Measurements from ENCODE around the gene INPP5A. TPM values are rescaled to one million over a fixed set of nuclear protein-coding genes. Genes with fewer than 3 reads are reported as not detected.

The INPP5A gene
- total and polyA plus RNA-seq, 2 of the 13 experiments (the other 11 are each of a cell fraction or from before 2014, with no cell fraction given), result 17.5 to 37.9 TPM

- TF ChIP-seq MNT (IDR thresholded peaks at IDR 0.05) (0 out of 2 replicates have a peak, but pooled peaks have one; percentile 6), CCDC6 (CRISPR knock-in tag; IDR thresholded peaks at IDR 0.05) (no peak)
These were observed 272.7 kb downstream of the INPP5A start for GRCh38 chr10:132810141-132810806.

GRCh38 chr10:132810807-132811700 lies 273.5 kb downstream of the INPP5A start:
- WGBS (ENCODE audit: low lambda C conversion rate), result 7% methylated on average over 11 of the region's 33 CpGs
- intact Hi-C loops (cut with micrococcal nuclease; ENCODE audit: unreplicated experiment) (no loop called here), in situ Hi-C loops (cut with HindIII; ENCODE audit: extremely low pct_ligation_motif_present, low pct_unique_long_range_greater_than_20kb) (no loop called here)
- no peak overlapping the region for H3K27ac ChIP-seq (ENCODE audit: extremely low read length, insufficient read depth, low read length)
- ATAC-seq (no peak), FAIRE-seq (no peak), DNase-seq (ENCODE audit: low spot score) (no peak)
- H3K4me3 ChIP-seq (replicated peaks in 1 of 3; ENCODE audit: insufficient read depth in 1 of 3, low read depth in 2 of 3, low read length in 3 of 3), result no peak overlapping the region
- no peaks in the 10 kb centered on the region for H4K20me1 ChIP-seq (ENCODE audit: insufficient read depth, low read length)
- no peaks in the 10 kb centered on the region for H3K4me1 ChIP-seq (ENCODE audit: insufficient read depth, low read length)
- no TSS peak for BruUV-seq (replicated peaks)
- TF ChIP-seq ZNF749 (CRISPR knock-in tag; IDR thresholded peaks at IDR 0.05; ENCODE audit: borderline replicate concordance), result no peak
- TF ChIP-seq ZNF709 (CRISPR knock-in tag; IDR thresholded peaks at IDR 0.05), result no peak
- TF ChIP-seq AGO1 (IDR thresholded peaks at IDR 0.05; ENCODE audit: low read depth, low read length, poor library complexity, severe bottlenecking), result no peak
- TF ChIP-seq RAD51 (IDR thresholded peaks at IDR 0.05; ENCODE audit: borderline replicate concordance), result no peak
- TF ChIP-seq, protein P1, sequence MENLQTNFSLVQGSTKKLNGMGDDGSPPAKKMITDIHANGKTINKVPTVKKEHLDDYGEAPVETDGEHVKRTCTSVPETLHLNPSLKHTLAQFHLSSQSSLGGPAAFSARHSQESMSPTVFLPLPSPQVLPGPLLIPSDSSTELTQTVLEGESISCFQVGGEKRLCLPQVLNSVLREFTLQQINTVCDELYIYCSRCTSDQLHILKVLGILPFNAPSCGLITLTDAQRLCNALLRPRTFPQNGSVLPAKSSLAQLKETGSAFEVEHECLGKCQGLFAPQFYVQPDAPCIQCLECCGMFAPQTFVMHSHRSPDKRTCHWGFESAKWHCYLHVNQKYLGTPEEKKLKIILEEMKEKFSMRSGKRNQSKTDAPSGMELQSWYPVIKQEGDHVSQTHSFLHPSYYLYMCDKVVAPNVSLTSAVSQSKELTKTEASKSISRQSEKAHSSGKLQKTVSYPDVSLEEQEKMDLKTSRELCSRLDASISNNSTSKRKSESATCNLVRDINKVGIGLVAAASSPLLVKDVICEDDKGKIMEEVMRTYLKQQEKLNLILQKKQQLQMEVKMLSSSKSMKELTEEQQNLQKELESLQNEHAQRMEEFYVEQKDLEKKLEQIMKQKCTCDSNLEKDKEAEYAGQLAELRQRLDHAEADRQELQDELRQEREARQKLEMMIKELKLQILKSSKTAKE (CRISPR knock-in tag; IDR thresholded peaks at IDR 0.05; ENCODE audit: borderline replicate concordance), result no peak
- no peak for TF ChIP-seq ZNF17 (CRISPR knock-in tag; IDR thresholded peaks at IDR 0.05)
- no peak for TF ChIP-seq WIZ (CRISPR knock-in tag; IDR thresholded peaks at IDR 0.05)
- no peak for TF ChIP-seq PLSCR1 (CRISPR knock-in tag; IDR thresholded peaks at IDR 0.05; ENCODE audit: borderline replicate concordance)
- no peak for TF ChIP-seq PCBP1 (IDR thresholded peaks at IDR 0.05; ENCODE audit: borderline replicate concordance, low read depth, low read length)
- H3K79me2 ChIP-seq (ENCODE audit: insufficient read depth, low read length), result no peaks in the 10 kb centered on the region
- no peaks in the 10 kb centered on the region for H3K9me3 ChIP-seq (ENCODE audit: low read length)
- no peak overlapping the region for H3K9ac ChIP-seq (ENCODE audit: insufficient read depth, low read depth, low read length)
- no peak overlapping the region for H3K4me2 ChIP-seq (ENCODE audit: low read depth, low read length)
- ChIA-PET POLR2A (no interaction called here), CTCF (ENCODE audit: low intra/inter-chr PET ratio, low total read pairs) (no interaction called here)
- no peak overlapping the region for H2AFZ ChIP-seq (ENCODE audit: low read length)
- H3K27me3 ChIP-seq (ENCODE audit: control insufficient read depth in 1 of 2, insufficient read depth in 2 of 2, low read length in 2 of 2), result peaks cover 8 to 58% of the 10 kb centered on the region in 2 experiments; a peak in 4 of 5 replicates
- H3K36me3 ChIP-seq (replicated peaks in 1 of 2; ENCODE audit: control insufficient read depth in 1 of 2, insufficient read depth in 2 of 2, low read length in 2 of 2), result no peaks in the 10 kb centered on the region

More at GRCh38 chr10:132810141-132810806, 272.7 kb downstream of the INPP5A start:
- DNase-seq (ENCODE audit: low spot score) (no peak), FAIRE-seq (no peak), ATAC-seq (no peak)
- Histone ChIP-seq H3K27me3 (ENCODE audit: control insufficient read depth in 1 of 2, insufficient read depth in 2 of 2, low read length in 2 of 2) (peaks cover 8 to 56% of the 10 kb centered on the region in 2 experiments; a peak in 4 of 5 replicates), H3K36me3 (replicated peaks in 1 of 2; ENCODE audit: control insufficient read depth in 1 of 2, insufficient read depth in 2 of 2, low read length in 2 of 2) (no peaks in the 10 kb centered on the region), H3K4me2 (ENCODE audit: low read depth, low read length) (no peak overlapping the region), H3K9me3 (ENCODE audit: low read length) (no peaks in the 10 kb centered on the region), H3K4me1 (ENCODE audit: insufficient read depth, low read length) (no peaks in the 10 kb centered on the region), H3K27ac (ENCODE audit: extremely low read length, insufficient read depth, low read length) (no peak overlapping the region), H2AFZ (ENCODE audit: low read length) (no peak overlapping the region), H4K20me1 (ENCODE audit: insufficient read depth, low read length) (no peaks in the 10 kb centered on the region), H3K9ac (ENCODE audit: insufficient read depth, low read depth, low read length) (no peak overlapping the region), H3K79me2 (ENCODE audit: insufficient read depth, low read length) (no peaks in the 10 kb centered on the region), H3K4me3 (replicated peaks in 1 of 3; ENCODE audit: insufficient read depth in 1 of 3, low read depth in 2 of 3, low read length in 3 of 3) (no peak overlapping the region)
- ChIA-PET POLR2A (no interaction called here), CTCF (ENCODE audit: low intra/inter-chr PET ratio, low total read pairs) (no interaction called here)
- intact Hi-C loops (cut with micrococcal nuclease; ENCODE audit: unreplicated experiment) (no loop called here), in situ Hi-C loops (cut with HindIII; ENCODE audit: extremely low pct_ligation_motif_present, low pct_unique_long_range_greater_than_20kb) (no loop called here)
- no TSS peak for BruUV-seq (replicated peaks)
- 36% methylated on average over 10 of the region's 39 CpGs for WGBS (ENCODE audit: low lambda C conversion rate)

Data from HepG2 (cell line).